ENCODE results near the gene WDR90.

DNA sequence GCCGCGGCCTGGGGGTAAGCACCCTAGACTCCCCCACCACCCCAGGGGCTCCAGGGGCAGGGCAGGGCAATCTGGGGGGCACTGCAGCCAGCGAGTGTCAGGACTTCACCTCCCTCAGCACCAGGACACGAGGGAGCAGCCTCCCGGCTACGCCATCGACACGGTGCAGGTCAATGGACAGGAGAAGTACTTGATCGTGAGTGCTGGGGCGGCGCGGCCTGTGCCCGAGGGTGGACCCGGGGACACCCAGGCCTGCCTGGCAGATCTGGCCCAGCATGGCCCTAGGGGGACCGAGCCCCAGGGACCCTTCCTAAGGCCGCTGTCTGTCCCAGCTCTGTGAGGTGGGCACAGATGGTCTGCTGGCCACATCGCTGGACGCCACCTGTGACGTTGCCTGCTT lies 23.2 kb downstream of the WDR90 start:
- TF ChIP-seq, protein P1, sequence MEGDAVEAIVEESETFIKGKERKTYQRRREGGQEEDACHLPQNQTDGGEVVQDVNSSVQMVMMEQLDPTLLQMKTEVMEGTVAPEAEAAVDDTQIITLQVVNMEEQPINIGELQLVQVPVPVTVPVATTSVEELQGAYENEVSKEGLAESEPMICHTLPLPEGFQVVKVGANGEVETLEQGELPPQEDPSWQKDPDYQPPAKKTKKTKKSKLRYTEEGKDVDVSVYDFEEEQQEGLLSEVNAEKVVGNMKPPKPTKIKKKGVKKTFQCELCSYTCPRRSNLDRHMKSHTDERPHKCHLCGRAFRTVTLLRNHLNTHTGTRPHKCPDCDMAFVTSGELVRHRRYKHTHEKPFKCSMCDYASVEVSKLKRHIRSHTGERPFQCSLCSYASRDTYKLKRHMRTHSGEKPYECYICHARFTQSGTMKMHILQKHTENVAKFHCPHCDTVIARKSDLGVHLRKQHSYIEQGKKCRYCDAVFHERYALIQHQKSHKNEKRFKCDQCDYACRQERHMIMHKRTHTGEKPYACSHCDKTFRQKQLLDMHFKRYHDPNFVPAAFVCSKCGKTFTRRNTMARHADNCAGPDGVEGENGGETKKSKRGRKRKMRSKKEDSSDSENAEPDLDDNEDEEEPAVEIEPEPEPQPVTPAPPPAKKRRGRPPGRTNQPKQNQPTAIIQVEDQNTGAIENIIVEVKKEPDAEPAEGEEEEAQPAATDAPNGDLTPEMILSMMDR (IDR thresholded peaks at IDR 0.05; ENCODE audit: low read length): no peak
- TF ChIP-seq EZH2 (IDR thresholded peaks at IDR 0.05; ENCODE audit: borderline replicate concordance, low read length): no peak
